HepG2 (cell line): ENCODE measurements around the gene CGREF1. TPM values are rescaled to one million over a fixed set of nuclear protein-coding genes. Genes with fewer than 3 reads are reported as not detected.

ENCODE experiments used
- ATF3 ChIP-seq: sonication (generic); formaldehyde crosslinking; IDR thresholded peaks from 2 replicates; pipeline ENCODE4 v1.4.0; 2020; ENCODE audit warnings: missing genetic modification reagents
- CBX5 ChIP-seq: sonication (generic); formaldehyde crosslinking; IDR thresholded peaks from 2 replicates; pipeline ENCODE4 v1.4.0; 2020; ENCODE audit warnings: missing genetic modification reagents, borderline replicate concordance
- CTCF ChIP-seq: sonication (generic); formaldehyde crosslinking; IDR thresholded peaks from 2 replicates; pipeline ENCODE4 v1.5.0; 2020; ENCODE audit warnings: mild to moderate bottlenecking, missing genetic modification reagents, moderate library complexity
- DPF2 ChIP-seq: sonication (generic); formaldehyde crosslinking; IDR thresholded peaks from 2 replicates; pipeline ENCODE4 v1.4.0; 2020; ENCODE audit warnings: mild to moderate bottlenecking, low read depth, missing genetic modification reagents, borderline replicate concordance
- FOXA3 ChIP-seq: IDR thresholded peaks from 2 replicates; pipeline ENCODE4 v1.6.1; 2016; ENCODE audit warnings: missing genetic modification reagents, missing compliant biosample characterization
- HNF4G ChIP-seq, 2 experiments: sonication (generic) in 1 of 2; formaldehyde crosslinking in 1 of 2; IDR thresholded peaks; 2 replicates each; pipeline versions ENCODE4 v1.4.0 to v1.6.1; 2011 to 2020; ENCODE audit warnings: borderline replicate concordance in 2 of 2, low read depth in 2 of 2, mild to moderate bottlenecking in 2 of 2, low read length in 1 of 2, missing genetic modification reagents in 1 of 2, moderate library complexity in 1 of 2
- KDM5B ChIP-seq: sonication (generic); formaldehyde crosslinking; IDR thresholded peaks from 2 replicates; pipeline ENCODE4 v1.4.0; 2020; ENCODE audit warnings: missing genetic modification reagents, mild to moderate bottlenecking, borderline replicate concordance
- KLF13 ChIP-seq: sonication (generic); formaldehyde crosslinking; IDR thresholded peaks from 2 replicates; pipeline ENCODE4 v1.4.0; 2020; ENCODE audit warnings: mild to moderate bottlenecking, missing genetic modification reagents
- MTERF4 ChIP-seq: sonication (generic); formaldehyde crosslinking; IDR thresholded peaks from 2 replicates; pipeline ENCODE4 v1.8.0; 2023; ENCODE audit warnings: mild to moderate bottlenecking, missing genetic modification reagents
- MXI1 ChIP-seq: IDR thresholded peaks from 3 replicates; pipeline ENCODE4 v1.6.1; 2012; ENCODE audit warnings: low read depth, low read length, inconsistent platforms, borderline replicate concordance
- NFE2L2 ChIP-seq: fragments of 150-350 bp; IDR thresholded peaks from 2 replicates; pipeline ENCODE4 v1.6.1; 2014; ENCODE audit warnings: low read length
- NPAS2 ChIP-seq: sonication (generic); formaldehyde crosslinking; IDR thresholded peaks from 2 replicates; pipeline ENCODE4 v1.8.0; 2022; ENCODE audit warnings: mild to moderate bottlenecking, missing genetic modification reagents, borderline replicate concordance
- PITX1 ChIP-seq: sonication (generic); formaldehyde crosslinking; IDR thresholded peaks from 2 replicates; pipeline ENCODE4 v1.5.1; 2020; ENCODE audit warnings: mild to moderate bottlenecking, missing genetic modification reagents
- SP2 ChIP-seq: sonication (generic); formaldehyde crosslinking; IDR thresholded peaks from 2 replicates; pipeline ENCODE4 v1.5.1; 2020; ENCODE audit warnings: mild to moderate bottlenecking, missing genetic modification reagents
- TCF12 ChIP-seq, 2 experiments: fragments of 450-650 bp in 1 of 2; sonication (generic) in 1 of 2; formaldehyde crosslinking in 1 of 2; IDR thresholded peaks; 2 replicates each; pipeline versions ENCODE4 v1.6.1 to v1.8.0; 2017 to 2022; ENCODE audit warnings: antibody characterized with exemption in 1 of 2, mild to moderate bottlenecking in 1 of 2, missing genetic modification reagents in 1 of 2, moderate library complexity in 1 of 2
- TEF ChIP-seq: sonication (generic); formaldehyde crosslinking; IDR thresholded peaks from 2 replicates; pipeline ENCODE4 v1.5.0; 2020; ENCODE audit warnings: missing genetic modification reagents
- YY1 ChIP-seq: IDR thresholded peaks from 2 replicates; pipeline ENCODE4 v1.6.1; 2011; ENCODE audit warnings: low read length, low read depth, moderate library complexity, mild to moderate bottlenecking; ENCODE audit not compliant: insufficient read depth, insufficient replicate concordance
- ZNF180 ChIP-seq: sonication (generic); formaldehyde crosslinking; IDR thresholded peaks from 2 replicates; pipeline ENCODE4 v1.4.0; 2020; ENCODE audit warnings: low read depth, missing genetic modification reagents, borderline replicate concordance
- ZNF34 ChIP-seq: sonication (generic); formaldehyde crosslinking; IDR thresholded peaks from 2 replicates; pipeline ENCODE4 v1.4.0; 2020; ENCODE audit warnings: mild to moderate bottlenecking, missing genetic modification reagents, borderline replicate concordance
- ZNF354B ChIP-seq: sonication (generic); formaldehyde crosslinking; IDR thresholded peaks from 2 replicates; pipeline ENCODE4 v1.8.0; 2022; ENCODE audit warnings: mild to moderate bottlenecking, missing genetic modification reagents
- ZNF619 ChIP-seq: sonication (generic); formaldehyde crosslinking; IDR thresholded peaks from 2 replicates; pipeline ENCODE4 v1.4.0; 2020; ENCODE audit warnings: mild to moderate bottlenecking, missing genetic modification reagents
- ZNF710 ChIP-seq: sonication (generic); formaldehyde crosslinking; IDR thresholded peaks from 2 replicates; pipeline ENCODE4 v1.5.0; 2020; ENCODE audit warnings: mild to moderate bottlenecking, missing genetic modification reagents, borderline replicate concordance
- ZNF850 ChIP-seq: sonication (generic); formaldehyde crosslinking; conservative IDR thresholded peaks from 2 replicates; pipeline ENCODE4 v1.9.0; 2021; ENCODE audit warnings: mild to moderate bottlenecking, missing genetic modification reagents
- polyA plus RNA-seq, 8 experiments: library from polyadenylated mRNA; depleted of rRNA in 3 of 8; stranded (reverse) in 7 of 8; unstranded in 1 of 8; fragments of >200 nt; fragmentation: Illumina TruSeq in 4 of 8; extraction: Trizol in 4 of 8; gene quantifications; 2 replicates each; pipeline versions ENCODE4 v1.2.1 to v1.2.3, GENCODE V29; 2011 to 2016; ENCODE audit warnings: low read depth in 4 of 8, missing spikeins in 1 of 8, mixed read lengths in 1 of 8; ENCODE audit not compliant: insufficient read depth in 1 of 8
- total RNA-seq, 5 experiments: library from RNA; depleted of rRNA; stranded (reverse); fragments of >200 nt; fragmentation: Illumina TruSeq; extraction: Trizol; gene quantifications; 2 replicates each; pipeline ENCODE4 v1.2.3, GENCODE V29; 2016; ENCODE audit warnings: low read depth in 1 of 5

The CGREF1 gene
- total and polyA plus RNA-seq, 2 of the 13 experiments (the other 11 are each of a cell fraction or from before 2014, with no cell fraction given): 13.9 to 23.4 TPM

- TF ChIP-seq NFE2L2 (no peak), KDM5B (peak; percentile 66), ZNF354B (no peak), PITX1 (no peak), CBX5 (CRISPR knock-in tag) (no peak), KLF13 (CRISPR knock-in tag) (no peak), ZNF850 (no peak), CTCF (peak; percentile 33; the same call in 1 of the 2 replicates), HNF4G (IDR thresholded peaks at IDR 0.05; ENCODE audit: borderline replicate concordance, low read depth, low read length) (no peak), HNF4G (CRISPR knock-in tag; IDR thresholded peaks at IDR 0.05; ENCODE audit: borderline replicate concordance, low read depth) (no peak), TCF12 (IDR thresholded peaks at IDR 0.05) (no peak), TCF12 (CRISPR knock-in tag; IDR thresholded peaks at IDR 0.05) (no peak), ZNF710 (CRISPR knock-in tag) (peak; percentile 65; the same call in 1 of the 2 replicates), ZNF180 (no peak), SP2 (CRISPR knock-in tag) (no peak; the same call in 1 of the 2 replicates), YY1 (no peak), FOXA3 (CRISPR knock-in tag) (0 out of 2 replicates have a peak, but pooled peaks have one; percentile 6), ZNF34 (no peak), ZNF619 (CRISPR knock-in tag) (no peak), NPAS2 (no peak), ATF3 (CRISPR knock-in tag) (no peak), MXI1 (peak; percentile 62; the same call in 1 of the 3 replicates), DPF2 (CRISPR knock-in tag) (no peak), MTERF4 (CRISPR knock-in tag) (no peak), TEF (CRISPR knock-in tag) (no peak)
Measured at GRCh38 chr2:27118525-27119329, at the start of gene CGREF1 (continued).
